ENCODE results near the gene BCL10.

BCL10 gene

DNA sequence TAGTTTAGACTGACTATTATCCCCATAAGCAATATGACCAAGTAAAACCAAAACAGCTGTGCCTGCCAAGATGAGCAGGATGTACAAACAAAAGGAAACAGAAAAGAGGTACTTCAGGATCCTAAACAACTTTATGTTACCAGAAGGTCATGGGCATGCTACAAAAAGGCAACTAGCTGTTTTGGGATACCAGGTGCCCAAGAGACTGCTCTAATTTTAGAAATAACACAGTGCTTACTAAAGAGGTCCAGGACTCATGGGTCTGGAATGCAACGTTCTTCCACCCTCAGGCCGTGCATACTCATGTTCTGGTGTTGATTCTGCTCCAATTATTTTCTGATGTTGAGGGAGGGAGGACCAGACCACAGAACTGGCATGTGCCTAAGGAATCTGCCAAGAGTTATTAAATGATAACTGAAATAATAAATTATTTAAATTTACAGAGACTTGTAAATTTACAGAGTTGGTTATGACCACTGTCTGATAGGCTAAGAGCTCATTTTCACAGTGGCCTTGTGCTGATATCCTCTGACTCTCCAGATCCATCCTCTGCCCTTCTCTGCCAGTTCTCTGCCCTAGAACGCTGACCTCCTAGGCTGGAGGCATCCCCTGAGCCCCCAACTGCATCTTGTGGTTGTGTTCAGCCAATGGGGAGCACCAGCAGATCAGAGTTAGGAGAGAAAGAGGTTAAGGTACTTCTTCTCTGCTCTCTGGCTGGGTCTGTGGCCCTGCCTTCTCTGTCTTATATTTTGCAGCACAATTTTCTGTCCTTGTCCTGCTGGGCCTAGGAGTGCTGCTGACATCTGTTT is 37.7 kb upstream of the BCL10 start:
- H3K4me3 ChIP-seq (ENCODE audit: low read depth, low read length), result no peak overlapping the region
- TF ChIP-seq, protein P1, sequence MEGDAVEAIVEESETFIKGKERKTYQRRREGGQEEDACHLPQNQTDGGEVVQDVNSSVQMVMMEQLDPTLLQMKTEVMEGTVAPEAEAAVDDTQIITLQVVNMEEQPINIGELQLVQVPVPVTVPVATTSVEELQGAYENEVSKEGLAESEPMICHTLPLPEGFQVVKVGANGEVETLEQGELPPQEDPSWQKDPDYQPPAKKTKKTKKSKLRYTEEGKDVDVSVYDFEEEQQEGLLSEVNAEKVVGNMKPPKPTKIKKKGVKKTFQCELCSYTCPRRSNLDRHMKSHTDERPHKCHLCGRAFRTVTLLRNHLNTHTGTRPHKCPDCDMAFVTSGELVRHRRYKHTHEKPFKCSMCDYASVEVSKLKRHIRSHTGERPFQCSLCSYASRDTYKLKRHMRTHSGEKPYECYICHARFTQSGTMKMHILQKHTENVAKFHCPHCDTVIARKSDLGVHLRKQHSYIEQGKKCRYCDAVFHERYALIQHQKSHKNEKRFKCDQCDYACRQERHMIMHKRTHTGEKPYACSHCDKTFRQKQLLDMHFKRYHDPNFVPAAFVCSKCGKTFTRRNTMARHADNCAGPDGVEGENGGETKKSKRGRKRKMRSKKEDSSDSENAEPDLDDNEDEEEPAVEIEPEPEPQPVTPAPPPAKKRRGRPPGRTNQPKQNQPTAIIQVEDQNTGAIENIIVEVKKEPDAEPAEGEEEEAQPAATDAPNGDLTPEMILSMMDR (IDR thresholded peaks at IDR 0.05; ENCODE audit: low read depth, low read length), result no peak

DNA sequence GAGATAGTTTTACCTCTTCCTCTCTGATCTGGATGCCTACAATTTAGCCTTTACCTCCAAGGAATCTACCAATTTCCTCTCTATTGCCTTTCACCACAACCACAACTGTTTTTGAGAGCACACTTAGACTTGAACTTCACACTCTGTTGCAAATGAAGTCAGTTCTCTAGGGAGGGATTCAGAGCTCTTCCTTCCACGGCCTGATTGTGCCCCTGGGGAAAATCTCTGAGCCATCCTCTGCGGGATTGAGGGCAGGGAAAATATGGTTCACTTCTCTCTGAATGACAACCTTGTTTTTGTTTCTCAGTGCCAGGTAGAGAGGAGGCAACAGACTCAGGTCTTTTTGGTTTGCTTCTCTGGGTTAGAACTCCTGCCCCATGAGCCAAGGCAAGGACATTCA is 35.4 kb upstream of the BCL10 start:
- TF ChIP-seq, protein P1 (IDR thresholded peaks at IDR 0.05; ENCODE audit: low read depth, low read length), result no peak
- H3K4me3 ChIP-seq (ENCODE audit: low read depth, low read length), result no peak overlapping the region

DNA sequence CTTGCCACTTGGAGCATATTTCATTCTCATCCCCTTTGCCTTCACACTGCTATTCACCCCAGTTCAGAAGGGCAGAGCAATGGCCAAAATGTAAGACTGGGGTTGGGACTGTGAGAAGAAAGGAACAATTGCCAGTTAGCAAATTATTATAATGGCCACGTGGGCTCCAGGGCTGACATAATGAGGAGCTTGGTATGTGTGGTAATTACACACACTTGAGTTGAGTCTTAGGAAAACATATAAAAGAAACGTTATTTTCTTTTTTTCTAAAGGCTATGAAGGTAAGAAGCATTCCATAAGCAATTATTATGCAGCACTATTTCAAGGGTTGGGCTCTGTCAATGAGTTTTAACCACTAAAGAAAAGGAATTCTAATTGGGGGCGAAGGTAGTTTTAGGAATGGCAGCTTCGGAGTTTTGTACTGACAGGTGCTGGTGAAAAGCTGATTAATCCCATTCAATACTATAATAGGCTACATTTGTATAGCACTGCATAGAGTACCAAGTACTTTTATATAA is 32.5 kb upstream of the BCL10 start:
- TF ChIP-seq, protein P1 (IDR thresholded peaks at IDR 0.05; ENCODE audit: low read depth, low read length), result no peak
- no peak overlapping the region for H3K4me3 ChIP-seq (ENCODE audit: low read depth, low read length)

DNA sequence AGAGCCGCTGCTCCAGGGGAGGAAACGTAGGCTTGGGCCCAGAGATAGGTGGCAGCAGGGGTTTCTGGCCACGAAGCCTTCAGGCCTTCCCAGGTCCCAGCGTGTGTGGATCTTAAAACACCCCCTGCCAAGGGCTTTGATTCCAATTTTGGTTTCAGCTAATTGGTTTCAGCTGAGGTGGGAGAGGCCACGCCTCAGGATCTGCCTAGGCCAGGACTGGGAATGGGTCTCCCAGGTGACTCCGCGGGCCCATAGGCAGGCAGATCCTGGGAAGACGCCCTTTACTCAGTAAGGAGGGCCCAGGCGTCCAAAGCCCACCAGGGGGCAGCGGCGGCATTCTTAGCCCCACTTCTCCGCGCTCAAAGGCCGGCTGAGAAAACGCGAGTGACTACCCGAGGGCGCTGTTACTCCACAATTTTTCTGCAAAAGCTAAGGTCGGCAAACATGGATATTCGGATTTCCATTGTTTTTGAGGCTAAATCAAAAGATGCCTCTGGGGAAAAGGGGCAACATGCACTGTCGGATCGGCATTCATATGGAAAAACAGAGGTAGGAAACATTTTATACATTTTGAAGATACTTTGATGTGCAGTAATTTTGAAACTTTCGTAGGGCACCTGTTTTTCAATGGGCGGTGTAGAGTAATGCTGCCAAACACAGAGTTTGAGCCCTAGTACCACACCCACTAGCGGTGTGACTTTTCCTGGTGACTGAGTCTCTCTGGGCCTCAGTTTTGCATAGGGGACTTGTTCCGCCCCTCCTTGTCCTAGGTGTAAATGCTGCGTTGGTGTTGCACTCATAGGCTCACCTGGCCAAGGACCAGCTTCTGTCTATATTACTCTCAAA is 31.8 kb upstream of the BCL10 start:
- no peak overlapping the region for H3K4me3 ChIP-seq (ENCODE audit: low read depth, low read length)
- TF ChIP-seq, protein P1 (IDR thresholded peaks at IDR 0.05; ENCODE audit: low read depth, low read length), result peak; percentile 96

DNA sequence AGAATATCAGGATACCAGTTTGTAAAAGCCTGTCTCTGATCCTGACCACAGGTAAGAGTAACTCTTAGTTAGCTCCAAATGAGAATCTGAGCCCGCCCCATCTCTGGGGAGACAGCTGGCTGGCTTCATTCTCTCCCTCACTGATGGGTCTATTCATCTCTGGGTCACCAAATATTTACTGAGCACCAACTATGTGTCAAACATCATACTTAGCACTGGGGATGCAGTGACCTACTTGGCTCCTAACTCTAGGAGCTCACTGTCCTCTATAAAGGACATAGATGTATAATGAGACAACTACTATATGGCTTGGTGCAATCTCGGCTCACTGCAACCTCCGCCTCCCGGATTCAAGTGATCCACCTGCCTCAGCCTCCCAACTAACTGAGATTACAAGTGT is 29.8 kb upstream of the BCL10 start:
- no peak overlapping the region for H3K4me3 ChIP-seq (ENCODE audit: low read depth, low read length)
- TF ChIP-seq, protein P1 (IDR thresholded peaks at IDR 0.05; ENCODE audit: low read depth, low read length), result no peak

DNA sequence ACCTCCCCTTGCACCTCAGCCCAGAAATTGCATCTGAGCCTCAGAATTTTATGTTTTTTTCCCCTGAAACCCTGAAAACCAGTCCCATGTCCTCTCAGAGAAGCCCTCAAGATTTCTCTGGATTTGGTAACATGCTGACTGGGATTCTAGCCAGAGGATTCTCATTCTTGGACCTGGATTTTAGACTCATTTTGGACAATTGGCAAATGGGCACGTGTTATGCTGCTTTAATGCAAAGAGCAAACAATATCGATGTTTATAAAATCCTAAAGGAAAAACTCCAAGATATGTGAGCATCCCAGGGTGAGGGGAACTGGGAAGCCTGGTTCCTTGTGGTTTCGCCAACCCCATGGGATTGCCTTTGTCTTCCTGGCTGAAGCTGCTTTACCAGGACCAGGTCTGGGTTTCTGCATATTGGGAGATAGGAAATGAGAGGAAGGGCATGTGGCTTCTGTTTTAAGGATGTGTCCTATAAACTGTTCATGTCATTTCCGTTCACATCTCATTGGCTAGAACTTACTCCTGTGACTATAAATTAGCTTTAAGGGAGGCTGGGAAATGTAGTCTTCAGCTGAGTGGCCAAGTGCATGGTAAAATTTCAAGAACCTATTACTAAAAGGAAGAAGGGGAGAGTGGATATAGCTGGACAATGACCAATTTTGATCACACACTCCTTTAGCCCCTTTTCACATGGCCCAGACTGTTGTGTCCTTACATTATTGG is 27.2 kb upstream of the BCL10 start:
- TF ChIP-seq, protein P1 (IDR thresholded peaks at IDR 0.05; ENCODE audit: low read depth, low read length), result no peak
- H3K4me3 ChIP-seq (ENCODE audit: low read depth, low read length), result no peak overlapping the region
